GM18858 (cell line): ENCODE results near the gene GCA.

Source experiments
- ATAC-seq: cut with Tn5 transposase; IDR thresholded peaks from one replicate; pipeline ENCODE4 v1.9.1; 2021; ENCODE audit not compliant: unreplicated experiment

Gene GCA

DNA sequence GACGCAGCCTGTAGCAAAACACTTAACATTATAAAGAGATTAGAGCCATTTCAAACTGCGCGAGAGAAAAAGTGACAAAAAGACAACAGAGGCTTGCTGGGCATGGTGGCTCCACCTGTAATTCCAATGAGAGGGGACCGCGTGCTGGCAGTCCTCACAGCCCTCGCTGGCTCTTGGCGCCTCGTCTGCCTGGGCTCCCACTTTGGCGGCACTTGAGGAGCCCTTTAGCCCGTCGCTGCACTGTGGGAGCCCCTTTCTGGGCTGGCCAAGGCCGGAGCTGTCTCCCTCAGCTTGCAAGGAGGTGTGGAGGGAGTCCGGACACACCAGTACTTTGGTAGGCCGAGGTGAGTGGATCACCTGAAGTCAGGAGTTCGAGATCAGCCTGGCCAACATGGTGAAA, 16.1 kb upstream of the GCA start:
- ATAC-seq, result no peak

GRCh38 chr2:162328424-162329157, 15.3 kb upstream of the GCA start:
- ATAC-seq, result peak; percentile 87

DNA sequence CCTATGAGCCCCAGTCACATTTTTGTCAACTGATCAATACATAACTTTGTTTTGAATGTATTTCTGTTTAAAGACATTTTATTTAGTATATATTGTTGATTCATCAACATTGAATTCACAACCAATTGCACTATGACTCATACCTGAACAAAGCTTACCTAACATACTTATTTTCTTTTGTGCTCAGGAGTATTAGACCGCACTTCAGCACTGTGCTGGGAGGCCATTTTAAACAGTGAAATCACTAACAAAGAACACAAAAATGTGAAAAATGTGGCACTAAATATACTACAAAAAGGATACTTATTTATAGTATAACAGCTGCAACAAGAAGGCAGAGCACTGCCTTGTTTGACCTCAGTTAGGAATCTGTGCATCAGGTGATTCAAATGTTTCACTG, 13.1 kb upstream of the GCA start:
- ATAC-seq, result no peak

DNA sequence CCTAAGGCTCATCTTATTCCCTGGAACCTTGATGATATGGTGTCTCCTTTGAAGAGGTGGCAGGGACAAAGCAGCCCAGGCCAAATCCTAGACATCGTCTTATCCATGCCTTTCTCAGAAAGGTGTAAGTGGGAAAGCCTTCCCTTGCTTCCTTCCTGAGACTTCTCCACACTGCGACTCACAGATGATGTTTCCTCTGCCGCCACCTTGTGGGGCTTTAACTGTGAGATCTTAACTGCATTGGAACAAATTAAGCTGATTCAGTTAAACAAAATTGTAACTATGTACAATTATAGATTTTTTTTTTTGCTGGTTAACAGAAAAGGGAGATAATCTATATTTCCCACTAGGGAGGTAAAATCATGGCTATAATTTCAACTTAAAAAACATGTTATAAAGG, 10.0 kb upstream of the GCA start:
- ATAC-seq, result peak; percentile 47

DNA sequence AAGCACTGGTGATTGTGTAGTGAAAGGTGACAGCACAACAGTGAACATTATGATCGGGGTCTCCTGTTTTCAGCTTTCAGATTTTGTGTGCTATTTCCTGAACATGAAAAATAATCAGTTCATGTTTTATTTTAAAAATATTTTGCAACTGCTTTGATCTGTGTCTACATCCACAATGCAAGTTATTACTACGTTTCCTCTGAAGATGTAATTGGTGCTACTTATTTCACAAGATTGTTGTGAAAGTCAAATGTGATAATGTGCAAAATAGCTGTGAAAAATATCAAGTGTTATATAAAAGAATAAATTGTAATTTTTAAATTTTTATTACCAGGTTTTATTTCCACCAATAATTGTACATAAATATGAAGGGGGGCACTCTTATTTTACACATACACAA, 6.1 kb upstream of the GCA start:
- ATAC-seq, result no peak

GRCh38 chr2:162340822-162341221, 3.1 kb upstream of the GCA start:
- no peak for ATAC-seq

GRCh38 chr2:162342321-162342720, 1.6 kb upstream of the GCA start:
- no peak for ATAC-seq

DNA sequence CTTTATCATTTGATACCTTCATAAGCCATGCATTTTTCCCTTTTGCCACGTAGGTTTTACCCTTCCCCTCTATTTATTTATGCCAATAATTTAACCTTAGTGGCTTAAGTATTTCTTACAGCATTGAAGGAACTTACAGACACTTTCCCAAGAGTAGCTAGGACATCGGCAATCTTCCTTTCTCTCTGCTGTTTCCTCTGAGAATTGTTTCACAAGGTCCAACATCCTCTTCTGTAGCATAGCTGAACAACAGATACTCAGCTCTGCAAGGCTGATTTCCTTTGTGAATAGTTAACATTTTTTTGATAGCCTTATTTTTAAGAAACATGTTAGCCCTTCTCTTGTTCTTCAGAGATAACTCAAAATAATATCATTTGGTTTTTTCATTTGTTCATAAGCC, 1.1 kb upstream of the GCA start:
- ATAC-seq, result no peak

DNA sequence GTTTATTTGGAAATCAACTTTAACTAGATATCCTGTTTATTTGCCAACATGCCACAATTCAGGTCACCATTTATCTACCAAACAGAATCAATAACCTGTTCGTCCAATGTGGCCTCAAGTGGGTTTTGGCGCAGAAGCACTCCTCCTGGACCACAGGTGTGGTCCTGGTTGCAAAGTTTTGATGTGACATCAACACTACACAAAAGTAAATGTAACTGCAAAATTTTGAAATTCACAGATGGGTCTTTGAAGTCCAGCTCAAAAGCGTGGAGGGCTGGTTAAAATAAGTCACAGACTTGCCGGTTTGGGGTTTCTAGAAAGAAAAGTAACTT, 474 bp upstream of the GCA start:
- peak; percentile 0 for ATAC-seq

DNA sequence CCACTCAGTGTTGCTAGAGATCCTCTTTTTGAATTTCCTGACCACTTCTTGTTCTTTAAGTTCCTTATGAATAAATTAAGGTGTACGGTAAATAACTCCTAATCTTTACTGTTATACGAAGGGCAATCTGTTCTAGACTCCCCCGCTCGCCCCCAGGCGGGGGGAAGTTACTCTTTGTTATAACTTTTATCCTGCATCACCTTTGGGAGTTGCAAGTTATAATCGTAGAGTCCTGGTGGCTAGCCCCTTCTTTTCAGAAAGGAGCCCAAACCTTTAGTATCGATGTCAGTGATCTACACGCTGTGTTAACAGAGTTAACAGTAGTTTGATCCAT, 652 bp downstream of the GCA start:
- ATAC-seq, result no peak

GRCh38 chr2:162365392-162365791, 21.5 kb downstream of the GCA start:
- no peak for ATAC-seq

GRCh38 chr2:162368494-162368893, 24.6 kb downstream of the GCA start:
- ATAC-seq, result no peak

GRCh38 chr2:162369551-162369950, 25.6 kb downstream of the GCA start:
- no peak for ATAC-seq

GRCh38 chr2:162370931-162371330, 27.0 kb downstream of the GCA start:
- ATAC-seq, result no peak

DNA sequence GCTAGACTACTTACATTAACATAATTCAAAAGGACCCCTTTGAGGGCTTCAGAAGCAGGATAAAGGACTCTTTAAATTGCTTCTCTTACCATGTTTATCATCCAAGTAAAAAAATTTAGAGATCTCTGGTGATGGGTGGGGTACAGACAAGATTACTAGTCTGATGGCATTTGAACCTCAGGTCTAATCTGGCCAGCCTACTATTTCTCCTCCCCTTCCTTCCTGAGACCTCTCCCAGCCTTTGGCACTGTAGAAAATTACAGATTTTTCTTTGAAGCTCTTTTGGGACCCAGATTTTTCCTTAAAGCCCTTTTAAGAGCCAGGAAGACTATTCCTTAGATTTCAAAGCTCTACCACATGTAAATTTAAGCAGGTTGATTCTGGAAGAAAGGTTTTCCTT, 28.9 kb downstream of the GCA start:
- ATAC-seq, result no peak

GRCh38 chr2:162379719-162380580, 36.0 kb downstream of the GCA start:
- ATAC-seq, result no peak

DNA sequence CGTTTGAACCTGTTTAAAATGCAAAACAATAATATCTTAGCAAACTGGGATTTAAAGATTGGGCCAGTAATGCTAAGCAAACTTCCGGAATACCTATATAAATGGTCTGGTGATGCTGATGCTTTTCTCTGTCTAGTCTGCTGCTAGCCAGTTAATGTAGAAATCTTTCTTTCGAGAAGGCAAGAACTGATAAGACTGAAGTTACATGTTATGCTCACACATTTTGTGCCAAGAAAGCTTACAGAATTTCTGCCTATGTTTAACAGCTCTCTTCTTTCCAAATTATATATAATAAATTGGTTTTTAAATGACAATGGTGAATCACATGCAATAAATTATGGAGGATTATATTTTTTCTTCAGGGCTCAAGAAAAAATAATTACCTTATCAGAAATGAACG, 37.9 kb downstream of the GCA start:
- no peak for ATAC-seq

DNA sequence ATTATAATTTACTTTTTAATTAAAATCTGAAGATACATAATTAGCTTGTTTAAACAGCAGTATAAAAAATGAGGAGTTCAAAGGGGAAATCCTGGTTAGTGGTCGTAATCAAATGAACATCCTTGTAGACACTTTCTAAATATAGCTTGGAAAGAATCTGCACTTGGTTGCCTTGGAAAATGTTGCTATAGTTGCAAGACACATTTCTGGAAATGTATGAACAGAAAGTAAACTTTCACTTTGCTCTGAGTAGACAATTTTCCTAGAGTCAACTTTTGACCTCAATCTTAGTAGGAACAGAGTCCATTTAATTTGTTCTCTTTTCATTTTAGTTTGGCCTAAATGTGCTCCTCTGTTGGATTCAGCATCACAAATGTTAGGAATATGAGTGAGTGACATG, 38.3 kb downstream of the GCA start:
- no peak for ATAC-seq

- no peak for ATAC-seq
Observed at GRCh38 chr2:162385536-162385935, 41.6 kb downstream of the GCA start.

DNA sequence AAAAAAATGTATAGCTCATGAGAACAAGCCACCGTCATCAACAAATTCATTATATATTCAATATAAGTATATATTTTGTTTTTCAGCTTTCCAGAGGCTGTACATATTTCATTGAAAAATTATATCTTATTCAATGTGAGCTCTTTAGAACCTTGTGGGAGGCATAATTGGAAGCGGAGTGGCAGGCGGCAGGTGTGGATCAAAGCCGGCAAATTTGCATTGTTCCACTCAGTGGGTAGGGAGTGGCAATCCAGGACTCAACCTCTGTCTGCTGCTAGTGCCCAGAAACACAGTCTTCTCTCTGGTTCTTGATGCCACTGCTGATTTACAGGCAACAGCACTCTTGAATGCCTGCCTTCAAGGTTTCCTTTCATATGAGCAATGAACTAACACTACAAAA, 46.9 kb downstream of the GCA start:
- no peak for ATAC-seq

DNA sequence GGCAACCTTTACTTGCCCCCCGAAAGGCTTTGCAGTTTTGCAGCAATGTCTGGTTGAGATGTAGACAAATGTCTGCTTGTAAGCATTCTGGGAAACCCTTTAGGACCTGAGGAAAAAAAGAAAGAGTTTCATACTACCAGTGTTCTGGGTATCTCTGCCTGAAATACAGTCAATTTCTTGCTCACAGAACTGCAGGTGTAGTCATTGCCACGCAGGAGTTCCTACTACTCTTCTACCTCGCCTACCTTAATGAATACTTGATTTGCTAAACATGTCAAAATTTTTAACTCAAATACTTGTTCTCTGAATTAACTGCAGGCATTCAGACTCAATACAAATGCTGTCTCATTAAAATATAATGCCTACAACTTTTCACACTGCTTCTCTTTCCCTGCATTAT, 56.4 kb downstream of the GCA start:
- ATAC-seq, result no peak

DNA sequence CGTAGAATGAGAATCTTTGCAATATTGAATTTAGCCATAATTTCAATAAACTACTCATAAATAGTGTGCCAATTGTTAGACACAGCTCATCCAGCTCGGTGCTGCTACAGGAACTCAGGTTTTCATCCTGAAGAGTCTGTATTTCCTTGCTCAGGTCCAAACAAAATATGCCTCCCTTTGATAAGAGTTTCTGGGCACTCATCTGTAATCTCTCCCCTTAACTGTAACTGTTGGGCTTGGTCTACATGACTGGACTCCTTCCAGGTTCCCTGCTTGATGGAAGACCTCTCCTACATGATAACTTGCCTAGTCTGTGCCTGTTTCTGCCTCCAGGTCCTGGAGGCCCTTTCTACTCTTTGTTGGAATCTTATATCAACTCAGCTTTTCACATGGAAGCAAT, 57.9 kb downstream of the GCA start:
- ATAC-seq, result no peak

DNA sequence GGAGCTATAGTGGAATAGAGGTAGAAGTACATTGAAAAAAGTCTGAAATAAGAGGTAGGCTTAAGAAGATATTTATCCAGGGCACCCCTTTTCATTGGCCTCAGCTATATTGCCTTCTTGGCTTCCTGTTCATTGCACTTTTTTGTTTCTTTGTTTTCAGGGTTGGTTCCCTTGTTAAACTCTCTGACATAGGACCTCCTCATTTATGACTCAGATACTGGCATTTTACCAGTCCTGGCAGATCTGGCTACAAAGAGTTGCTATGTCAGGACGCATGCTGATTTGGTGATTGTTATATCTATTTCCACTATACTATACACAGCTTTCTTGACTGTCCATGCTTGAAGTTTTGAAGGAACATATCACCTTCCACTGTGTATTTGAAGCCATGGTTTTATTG, 60.0 kb downstream of the GCA start:
- no peak for ATAC-seq
